ENCODE measurements around the gene RNF157. TPM values are rescaled to one million over a fixed set of nuclear protein-coding genes. Genes with fewer than 3 reads are reported as not detected.

RNF157 gene
- total RNA-seq, 1 experiment from 2014 or later: 0.86 TPM

DNA sequence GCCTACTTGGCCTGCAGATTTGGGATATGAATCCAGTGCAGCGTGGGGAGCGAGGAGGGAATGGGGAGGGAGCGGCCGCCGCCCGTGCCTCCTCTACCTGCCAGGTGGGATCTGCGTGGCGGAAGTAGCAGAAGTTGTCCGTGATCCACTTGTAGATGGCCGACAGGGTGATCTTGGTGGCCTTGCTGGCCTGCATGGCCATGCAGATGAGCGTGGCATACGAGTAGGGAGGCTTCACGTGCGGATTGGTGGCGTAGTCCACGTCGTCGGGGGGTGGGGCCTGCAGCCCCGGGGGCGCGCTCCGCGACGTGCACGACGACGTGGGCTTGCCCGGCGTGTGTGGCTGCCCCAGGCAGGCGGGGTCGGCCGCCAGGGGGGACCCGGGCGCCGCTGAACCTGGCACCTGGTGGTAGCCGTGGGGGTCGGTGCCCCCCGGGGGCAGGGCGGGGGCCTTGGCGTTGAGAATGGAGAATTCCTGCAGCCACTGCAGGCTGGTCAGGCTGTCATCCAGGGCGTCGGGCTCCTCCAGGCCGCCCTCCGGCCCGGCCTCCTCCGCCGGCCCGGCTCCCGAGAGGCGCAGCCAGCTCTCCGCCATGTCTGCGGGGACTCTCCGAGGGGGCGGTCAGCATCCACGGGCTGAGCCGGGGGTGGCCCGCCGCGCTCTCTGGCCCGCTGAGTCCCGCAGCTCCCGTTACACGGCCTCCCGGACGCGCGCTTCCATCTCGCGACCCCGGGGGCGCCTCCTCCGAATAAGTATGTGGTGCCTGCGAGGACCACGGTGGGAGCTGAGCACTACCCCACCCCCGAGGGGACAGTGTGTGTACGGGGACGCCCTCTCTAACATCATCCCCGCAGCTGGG lies 100.3 kb downstream of the RNF157 start:
- ChIA-PET POLR2A (no interaction called here), CTCF (interaction anchor here (1.2 to 1.4 kb wide), 3 partner anchors 11 to 34 kb away, joined by 4 read pairs; no protein-coding TSS in a partner anchor)

More for the DNA sequence above, 100.3 kb downstream of the RNF157 start:
- H3K27me3 ChIP-seq (ENCODE audit: insufficient read depth, low read length): no peaks in the 10 kb centered on the region
- H3K27ac ChIP-seq (ENCODE audit: low read depth, low read length): no peak overlapping the region
- H4K20me1 ChIP-seq (ENCODE audit: insufficient read depth): no peaks in the 10 kb centered on the region
- H3K4me2 ChIP-seq (ENCODE audit: low read length): no peak overlapping the region
- H3K4me3 ChIP-seq (replicated peaks in 1 of 2; ENCODE audit: low read depth in 1 of 2, low read length in 2 of 2): no peak overlapping the region
- no peaks in the 10 kb centered on the region for H3K36me3 ChIP-seq (ENCODE audit: control insufficient read depth in 1 of 2, insufficient read depth in 2 of 2, low read length in 2 of 2)
- no peaks in the 10 kb centered on the region for H3K9me3 ChIP-seq (ENCODE audit: control insufficient read depth in 1 of 2, insufficient read depth in 1 of 2, low read depth in 1 of 2, low read length in 2 of 2)
- intact Hi-C loops (cut with micrococcal nuclease): no loop called here
- peaks cover 17 to 30% of the 10 kb centered on the region in 2 experiments; a peak in 3 of 4 replicates for H3K4me1 ChIP-seq (ENCODE audit: control insufficient read depth in 1 of 2, insufficient read depth in 2 of 2, low read length in 2 of 2)
- H2AFZ ChIP-seq (ENCODE audit: low read depth, low read length, poor library complexity, severe bottlenecking): no peak overlapping the region
- no peaks in the 10 kb centered on the region for H3K79me2 ChIP-seq (ENCODE audit: insufficient read depth, low read length)
- DNase-seq (ENCODE audit: low read depth, low spot score) (no peak), ATAC-seq (no peak)
- no peaks in the 10 kb centered on the region for H3K9me2 ChIP-seq (ENCODE audit: insufficient read depth)
- no TSS peak for BruUV-seq (replicated peaks)
- TF ChIP-seq SIN3A (IDR thresholded peaks at IDR 0.05; ENCODE audit: low read depth): no peak
- no peak for TF ChIP-seq SRF (IDR thresholded peaks at IDR 0.05; ENCODE audit: low read depth)
- TF ChIP-seq EZH2phosphoT487 (IDR thresholded peaks at IDR 0.05; ENCODE audit: borderline replicate concordance): no peak
- TF ChIP-seq EGR1 (IDR thresholded peaks at IDR 0.05; ENCODE audit: low read depth): no peak
- TF ChIP-seq, protein P1, sequence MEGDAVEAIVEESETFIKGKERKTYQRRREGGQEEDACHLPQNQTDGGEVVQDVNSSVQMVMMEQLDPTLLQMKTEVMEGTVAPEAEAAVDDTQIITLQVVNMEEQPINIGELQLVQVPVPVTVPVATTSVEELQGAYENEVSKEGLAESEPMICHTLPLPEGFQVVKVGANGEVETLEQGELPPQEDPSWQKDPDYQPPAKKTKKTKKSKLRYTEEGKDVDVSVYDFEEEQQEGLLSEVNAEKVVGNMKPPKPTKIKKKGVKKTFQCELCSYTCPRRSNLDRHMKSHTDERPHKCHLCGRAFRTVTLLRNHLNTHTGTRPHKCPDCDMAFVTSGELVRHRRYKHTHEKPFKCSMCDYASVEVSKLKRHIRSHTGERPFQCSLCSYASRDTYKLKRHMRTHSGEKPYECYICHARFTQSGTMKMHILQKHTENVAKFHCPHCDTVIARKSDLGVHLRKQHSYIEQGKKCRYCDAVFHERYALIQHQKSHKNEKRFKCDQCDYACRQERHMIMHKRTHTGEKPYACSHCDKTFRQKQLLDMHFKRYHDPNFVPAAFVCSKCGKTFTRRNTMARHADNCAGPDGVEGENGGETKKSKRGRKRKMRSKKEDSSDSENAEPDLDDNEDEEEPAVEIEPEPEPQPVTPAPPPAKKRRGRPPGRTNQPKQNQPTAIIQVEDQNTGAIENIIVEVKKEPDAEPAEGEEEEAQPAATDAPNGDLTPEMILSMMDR (IDR thresholded peaks at IDR 0.05 in 2 of 3, conservative IDR thresholded peaks at IDR 0.05 in 1 of 3; ENCODE audit: borderline replicate concordance in 1 of 3, insufficient read depth in 1 of 3, low read depth in 2 of 3, low read length in 2 of 3): no peak
- no peak for TF ChIP-seq TCF7L2 (IDR thresholded peaks at IDR 0.05; ENCODE audit: borderline replicate concordance, extremely low read depth, insufficient read depth, insufficient read length)
- TF ChIP-seq POLR2AphosphoS5 (IDR thresholded peaks at IDR 0.05; ENCODE audit: low read depth, low read length): no peak
- RAD21 ChIA-PET (ENCODE audit: low non-redundant PET in 1 of 2, low total read pairs in 2 of 2, uncharacterized antibody in 2 of 2, unreplicated experiment in 2 of 2): no interaction called here
- no peak overlapping the region for H3K9ac ChIP-seq (ENCODE audit: low read length)

All from HCT116 (cell line).